Hypothalamus (tissue), 51 donors: Measurements from ENCODE around the gene SMCO1.
"Not testable (repeated sequence)": the region's sequence is repeated elsewhere in the genome, so short reads cannot be mapped to it uniquely, and the experiment has no call there.

Source experiments
- DNase-seq, 51 donors: peaks; one replicate each; lab custom pipeline; 2025; lab: John Stamatoyannopoulos, UW

The SMCO1 gene

DNA sequence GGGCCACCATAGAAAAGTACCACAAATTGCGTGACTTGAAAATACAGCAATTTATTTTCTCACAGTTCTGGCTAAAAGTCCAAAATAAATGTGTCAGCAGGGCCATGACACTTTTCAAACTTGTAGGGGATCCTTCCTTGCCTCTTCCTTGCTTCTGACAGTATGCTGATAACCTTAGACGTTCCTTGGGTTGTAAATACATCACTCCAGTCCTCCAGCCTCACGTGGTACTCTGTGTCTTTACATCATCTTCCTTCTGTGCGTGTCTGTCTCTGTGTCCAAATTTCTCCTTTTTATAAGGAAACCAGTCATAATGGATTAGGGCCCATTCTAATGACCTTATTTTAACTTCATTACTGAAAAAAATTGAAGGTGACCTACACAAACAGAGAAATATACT lies 19.0 kb downstream of the SMCO1 start:
- no peak for DNase-seq

GRCh38 chr3:196493292-196493691 lies 21.9 kb downstream of the SMCO1 start:
- DNase-seq, result no peak

DNA sequence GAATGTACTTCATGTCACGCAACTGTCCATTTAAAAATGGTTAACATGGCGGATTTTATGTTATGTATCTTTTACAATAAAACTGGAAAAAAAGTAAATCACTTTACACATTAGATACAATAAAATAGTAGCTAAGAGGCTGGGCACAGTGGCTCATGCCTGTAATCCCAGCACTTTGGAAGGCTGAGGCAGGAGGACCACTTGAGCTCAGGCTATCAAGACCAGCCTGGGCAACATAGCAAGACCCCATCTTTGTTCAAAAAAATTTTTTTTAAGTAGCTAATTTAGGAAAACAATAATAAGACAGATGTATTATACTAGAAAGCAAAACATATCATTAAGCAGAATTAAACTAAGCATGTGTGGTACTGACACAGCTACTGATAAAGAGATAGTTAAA lies 23.1 kb downstream of the SMCO1 start:
- DNase-seq, result no peak

- DNase-seq, result no peak
Measured at GRCh38 chr3:196489747-196490146, 25.4 kb downstream of the SMCO1 start.

DNA sequence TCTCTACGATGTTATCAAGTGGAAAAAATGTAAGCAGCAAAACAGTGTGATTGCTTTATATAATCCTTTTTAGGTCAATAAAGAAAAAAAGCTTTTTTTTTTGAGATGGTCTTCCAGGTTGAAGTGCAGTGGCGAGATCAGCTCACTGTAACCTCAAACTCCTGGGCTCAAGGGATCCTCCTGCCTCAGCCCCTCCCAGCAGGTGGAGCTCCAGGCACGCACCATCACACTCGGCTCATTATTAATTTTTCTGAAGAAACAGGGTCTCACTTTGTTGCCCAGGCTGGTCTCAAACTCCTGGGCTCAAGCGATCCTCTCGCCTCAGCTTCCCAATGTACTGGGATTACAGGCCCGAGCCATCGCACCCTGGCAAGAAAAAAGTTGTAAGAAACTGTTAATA lies 28.9 kb downstream of the SMCO1 start:
- DNase-seq, result no peak

DNA sequence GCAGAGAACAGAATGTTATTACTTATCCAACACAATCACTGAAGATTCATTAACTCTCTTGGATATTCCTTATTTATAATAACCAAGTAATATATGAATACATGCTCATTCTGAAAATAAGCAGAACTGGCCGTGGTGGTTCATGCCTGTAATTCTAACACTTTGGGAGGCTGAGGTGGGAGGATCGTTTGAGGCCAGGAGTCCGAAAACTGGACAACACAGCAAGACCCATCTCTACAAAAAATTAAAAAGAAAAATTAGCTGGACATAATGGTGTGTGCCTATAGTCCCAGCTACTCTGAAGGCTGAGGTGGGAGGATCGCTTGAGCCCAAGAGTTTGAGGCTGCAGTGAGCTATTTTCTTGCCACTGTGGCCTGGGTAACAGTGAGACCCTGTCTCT lies 37.5 kb downstream of the SMCO1 start:
- DNase-seq, result no peak

DNA sequence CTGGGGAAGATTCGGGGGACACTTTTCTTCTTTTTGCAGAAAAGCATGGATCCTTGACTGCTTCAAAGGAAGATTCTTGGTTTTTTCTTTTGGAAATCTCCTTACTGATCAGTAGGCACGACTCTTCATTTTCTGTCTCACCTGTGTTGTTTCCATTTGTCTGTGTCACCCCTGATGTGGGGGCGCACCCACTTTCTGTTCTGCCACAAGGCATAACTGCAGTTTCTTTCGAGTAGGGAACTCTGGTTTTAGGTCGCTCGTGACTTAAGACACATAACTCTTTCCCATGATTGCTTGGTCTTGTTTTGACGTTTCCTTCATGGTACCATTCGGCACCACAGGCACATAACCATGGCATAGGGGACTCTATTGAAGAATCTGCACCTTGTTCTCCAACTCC lies 42.9 kb downstream of the SMCO1 start:
- no peak for DNase-seq

DNA sequence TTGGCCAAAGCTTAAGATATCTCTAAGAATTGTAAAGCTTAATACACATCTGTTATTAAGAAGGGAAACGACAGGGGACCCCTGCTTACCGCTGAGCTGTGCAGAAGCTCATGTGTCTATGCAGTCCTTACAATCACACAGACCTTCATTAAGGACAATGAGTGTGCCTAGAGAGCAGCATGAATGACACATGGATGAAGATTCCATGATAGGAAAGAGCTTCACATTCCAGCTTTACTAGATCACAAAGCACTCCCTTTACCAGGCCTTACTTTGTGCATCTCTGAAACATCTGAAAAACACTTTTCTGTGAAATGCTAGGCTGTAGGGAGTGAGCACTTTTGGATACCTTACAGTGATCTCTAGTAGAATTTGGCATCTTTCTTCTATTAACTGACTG lies 43.6 kb downstream of the SMCO1 start:
- no peak for DNase-seq

- DNase-seq, result not testable (repeated sequence)
Measured at GRCh38 chr3:196470182-196470581, 45.0 kb downstream of the SMCO1 start.

DNA sequence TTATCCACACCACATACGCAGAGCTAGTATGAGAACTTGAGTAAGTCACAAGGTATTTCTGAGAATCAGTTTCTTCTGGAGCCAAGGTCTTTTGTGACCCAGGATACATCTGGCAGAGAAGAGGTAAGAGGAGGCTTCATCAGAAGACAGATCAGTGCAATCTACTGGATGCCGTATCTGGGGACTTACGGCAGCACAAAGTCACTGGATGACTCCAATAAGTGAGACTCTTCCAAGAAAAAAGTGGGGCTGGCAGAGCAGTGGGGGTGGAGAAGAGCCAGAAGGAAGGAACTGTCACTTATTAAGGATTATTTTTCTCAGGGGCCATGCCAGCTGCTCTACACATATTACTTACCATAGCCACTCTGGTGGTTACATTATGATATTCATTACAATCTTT lies 51.3 kb downstream of the SMCO1 start:
- no peak for DNase-seq

DNA sequence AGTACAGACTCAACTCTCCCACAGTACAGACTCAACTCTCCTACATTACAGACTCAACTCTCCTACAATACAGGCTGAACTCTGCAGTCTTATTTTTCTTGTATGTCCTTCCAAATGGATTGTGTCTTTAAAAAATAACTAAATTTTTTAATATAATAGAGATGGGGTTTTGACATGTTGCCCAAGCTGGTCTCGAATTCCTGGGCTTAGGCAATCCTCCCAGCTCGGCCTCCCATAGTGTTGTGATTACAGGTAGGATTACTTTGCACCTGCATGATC lies 51.7 kb downstream of the SMCO1 start:
- DNase-seq, result no peak

- DNase-seq, result not testable (repeated sequence)
Measured at GRCh38 chr3:196462680-196463477, 52.3 kb downstream of the SMCO1 start.

DNA sequence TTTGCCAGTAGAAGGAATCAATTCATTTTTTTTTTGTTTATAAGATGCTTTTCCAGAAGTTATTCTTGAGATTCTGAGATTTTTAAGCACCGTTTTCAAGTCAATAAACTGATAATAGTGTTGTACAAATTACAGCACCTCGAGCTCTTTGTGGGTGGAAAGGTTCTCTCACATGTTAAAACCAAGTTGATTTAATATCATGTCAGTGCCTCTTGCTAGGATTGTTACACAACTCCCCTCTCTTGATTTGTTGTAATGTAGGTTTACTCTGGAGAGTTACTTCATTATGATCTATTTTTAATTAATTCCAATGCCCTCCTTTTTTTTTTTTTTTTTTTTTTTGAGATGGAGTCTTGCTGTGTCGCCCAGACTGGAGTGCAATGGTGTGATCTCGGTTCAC lies 57.1 kb downstream of the SMCO1 start:
- no peak for DNase-seq

- not testable (repeated sequence) for DNase-seq
Measured at GRCh38 chr3:196457470-196457869, 57.7 kb downstream of the SMCO1 start.
